Fibroblast of gingiva (primary cell): ENCODE results near the gene S100A9.
"Not testable (repeated sequence)": the region's sequence is repeated elsewhere in the genome, so short reads cannot be mapped to it uniquely, and the experiment has no call there.

Experiments
- DNase-seq: peaks from one replicate; pipeline ENCODE4 v3.0.0-alpha.2; 2011; ENCODE audit warnings: low read depth

The S100A9 gene

DNA sequence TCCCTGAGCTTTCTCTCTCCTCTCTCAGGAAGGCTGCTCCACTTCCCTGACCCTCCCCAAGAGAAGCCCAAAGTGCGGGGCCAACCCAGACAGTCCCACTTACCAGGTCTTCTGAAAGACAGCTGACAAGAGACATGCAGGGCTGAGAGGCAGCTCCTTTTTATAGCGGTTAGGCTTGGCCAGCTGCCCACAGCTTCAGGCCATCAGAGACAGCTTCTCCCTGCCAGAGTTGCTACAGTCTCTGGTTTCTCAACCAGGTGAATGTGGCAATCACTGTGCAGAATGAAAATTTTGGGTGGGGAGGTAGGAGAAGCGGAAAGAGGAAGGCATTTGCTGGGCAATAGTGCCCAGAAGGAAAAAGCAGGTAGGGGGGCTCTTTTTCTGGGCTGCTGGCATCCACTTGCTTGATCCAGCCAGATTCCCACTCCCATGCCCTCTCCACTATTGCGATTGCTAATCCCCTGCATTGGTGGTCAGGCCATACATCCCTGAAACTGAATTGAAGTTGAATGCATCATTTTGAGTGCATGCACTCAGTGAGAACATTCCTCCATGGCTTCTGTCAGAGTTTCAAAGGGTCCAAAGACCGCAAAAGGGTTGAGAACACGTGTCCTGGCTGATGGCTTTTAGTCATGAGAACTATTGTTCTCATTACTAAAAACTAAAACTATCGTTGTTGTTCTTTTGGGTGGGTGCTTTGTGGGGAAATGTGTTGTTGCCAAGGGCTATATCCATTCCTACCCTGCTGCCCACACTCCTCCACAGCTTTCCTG lies 33.5 kb downstream of the S100A9 start, which contains the start of gene S100A8:
TSS of gene S100A8 (minus strand) at position 136 of the 773 bp plus-strand sequence. CDS start 538 bp downstream, outside the sequence.
- DNase-seq: no peak

DNA sequence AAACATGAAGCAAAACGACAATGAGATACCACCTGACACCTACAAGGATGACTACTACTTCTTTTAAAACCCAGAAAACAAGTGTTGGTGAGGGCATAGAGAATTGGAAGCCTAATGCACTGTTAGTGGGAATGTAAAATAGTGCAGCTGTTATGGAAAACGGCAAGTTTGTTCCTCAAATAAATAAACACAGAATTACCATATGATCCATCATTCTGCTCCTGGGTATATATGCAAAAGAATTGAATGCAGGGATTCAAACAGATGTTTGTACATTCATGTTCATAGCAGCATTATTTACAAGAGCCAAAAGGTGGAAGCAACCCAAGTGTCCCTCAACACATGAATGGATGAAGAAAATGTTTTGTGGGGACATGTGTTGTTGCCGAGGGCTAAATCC lies 34.6 kb downstream of the S100A9 start:
- no peak for DNase-seq

DNA sequence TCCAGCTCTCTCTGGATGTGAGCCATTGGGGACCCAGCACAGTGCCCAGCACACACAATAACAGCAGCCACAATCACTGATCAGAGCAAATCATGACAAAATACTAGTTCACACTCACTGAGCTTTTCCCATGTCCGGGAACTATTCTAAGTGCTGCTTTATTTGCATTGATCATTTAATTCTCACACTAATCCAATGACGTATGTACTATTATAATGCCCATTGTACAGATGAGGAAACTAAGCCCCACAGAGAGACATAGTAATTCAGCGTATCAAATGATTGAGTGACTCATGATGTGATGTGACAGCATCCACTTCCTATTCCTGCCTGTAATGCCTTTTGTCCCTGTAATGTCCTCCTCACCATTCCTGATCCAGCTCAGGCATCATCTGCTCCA lies 35.2 kb downstream of the S100A9 start:
- DNase-seq: no peak

DNA sequence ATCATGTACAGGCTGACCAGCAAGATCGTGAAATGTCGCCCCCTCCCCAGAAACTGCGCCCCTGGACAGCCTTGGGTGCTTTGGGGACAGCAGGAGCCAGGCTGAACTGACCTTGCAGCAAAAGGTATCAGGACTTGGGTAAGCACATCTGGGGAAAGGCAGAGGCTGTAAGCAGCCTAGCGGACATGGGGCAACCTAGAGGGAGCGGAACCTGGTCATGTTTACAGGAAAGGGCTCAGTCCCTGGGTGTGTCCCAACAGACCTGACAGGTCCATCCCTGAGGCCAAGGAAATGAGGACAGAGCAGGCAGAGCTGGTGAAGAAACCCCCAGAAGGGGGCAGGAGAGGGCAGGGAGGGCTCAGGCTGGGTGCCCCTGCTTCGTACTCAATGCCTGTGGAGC lies 36.3 kb downstream of the S100A9 start:
- DNase-seq: no peak

DNA sequence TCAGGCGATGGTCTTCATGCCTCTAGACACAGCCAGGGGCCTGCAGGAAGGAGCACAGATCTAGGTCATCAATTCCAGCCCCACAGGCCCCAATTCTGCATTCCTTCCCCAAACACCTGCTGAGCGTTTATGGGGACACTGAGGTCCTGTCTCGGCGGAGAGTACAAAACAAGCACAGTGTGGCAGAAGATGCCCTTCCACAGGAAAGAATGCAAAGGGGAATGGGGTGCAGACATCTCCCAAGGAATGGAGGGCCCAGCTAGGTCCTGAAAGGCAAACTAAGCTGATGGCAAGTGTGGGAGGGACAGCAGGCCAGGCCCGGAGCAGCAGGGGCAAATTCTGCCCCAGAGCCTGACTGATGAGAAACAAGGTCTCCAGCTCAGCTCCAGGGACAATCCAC lies 36.7 kb downstream of the S100A9 start:
- no peak for DNase-seq

DNA sequence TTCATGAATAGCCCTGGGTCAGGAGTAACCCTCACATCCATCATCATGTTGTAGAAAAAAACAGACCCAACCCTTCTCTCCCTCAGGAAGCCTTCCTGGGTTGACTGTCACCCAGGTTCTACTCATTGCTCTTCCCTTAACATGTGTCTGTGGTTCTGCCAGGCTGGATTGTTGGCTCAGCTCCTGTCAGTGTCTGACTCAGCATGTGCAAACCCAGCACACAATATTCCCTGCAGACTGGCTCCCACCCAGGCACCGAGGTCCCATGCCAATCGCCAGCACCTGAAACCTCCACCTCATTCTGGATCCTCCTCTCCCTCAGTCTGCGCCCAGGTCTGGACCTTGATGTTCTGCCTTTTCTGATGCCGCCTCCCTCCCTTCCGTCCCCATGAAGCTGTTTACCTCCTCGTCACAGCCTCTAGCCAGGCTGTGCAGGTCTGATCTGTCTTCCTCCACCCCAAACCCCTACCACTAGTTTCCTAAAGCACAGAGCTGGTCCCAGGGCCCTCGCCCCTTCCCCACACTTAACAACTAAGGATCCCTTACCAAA lies 37.6 kb downstream of the S100A9 start:
- DNase-seq: no peak

DNA sequence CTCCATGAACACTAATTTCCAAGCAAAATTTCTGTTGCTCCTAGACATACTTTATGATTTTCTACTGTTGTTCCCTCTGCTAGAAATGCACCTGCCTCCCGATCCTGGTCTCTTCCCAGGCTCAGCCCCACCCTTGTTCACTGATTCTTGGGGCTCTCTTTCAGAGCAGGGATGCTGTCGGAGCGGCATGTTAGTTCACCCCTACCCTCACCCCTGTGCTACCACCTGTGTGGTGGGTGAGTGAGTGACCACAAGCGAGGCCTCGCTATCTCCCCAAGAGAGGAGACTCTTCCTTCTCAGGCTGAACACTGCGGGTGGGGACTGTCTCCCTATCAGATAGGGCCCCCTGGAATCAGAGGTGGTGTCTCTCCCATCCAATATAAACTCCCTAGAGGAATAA lies 38.1 kb downstream of the S100A9 start:
- no peak for DNase-seq

DNA sequence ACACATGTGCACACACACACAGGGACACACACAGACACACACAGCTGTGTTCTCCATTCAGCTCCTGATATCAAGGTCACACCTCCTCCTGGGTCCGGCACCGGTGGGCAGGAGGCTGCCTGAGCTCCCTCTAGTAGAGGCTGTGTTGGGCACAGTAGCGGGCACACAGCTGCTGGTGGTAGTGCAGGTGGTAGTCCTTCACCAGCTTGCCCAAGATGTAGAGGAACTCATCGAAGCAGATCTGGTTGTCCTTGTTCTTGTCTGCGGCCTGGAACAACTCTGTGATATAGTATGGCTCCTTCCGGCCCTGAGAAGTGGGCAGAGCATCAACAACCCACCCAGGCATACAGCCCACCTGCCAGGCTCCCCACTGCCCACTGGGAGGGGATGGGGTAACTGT lies 38.8 kb downstream of the S100A9 start:
- DNase-seq: no peak

DNA sequence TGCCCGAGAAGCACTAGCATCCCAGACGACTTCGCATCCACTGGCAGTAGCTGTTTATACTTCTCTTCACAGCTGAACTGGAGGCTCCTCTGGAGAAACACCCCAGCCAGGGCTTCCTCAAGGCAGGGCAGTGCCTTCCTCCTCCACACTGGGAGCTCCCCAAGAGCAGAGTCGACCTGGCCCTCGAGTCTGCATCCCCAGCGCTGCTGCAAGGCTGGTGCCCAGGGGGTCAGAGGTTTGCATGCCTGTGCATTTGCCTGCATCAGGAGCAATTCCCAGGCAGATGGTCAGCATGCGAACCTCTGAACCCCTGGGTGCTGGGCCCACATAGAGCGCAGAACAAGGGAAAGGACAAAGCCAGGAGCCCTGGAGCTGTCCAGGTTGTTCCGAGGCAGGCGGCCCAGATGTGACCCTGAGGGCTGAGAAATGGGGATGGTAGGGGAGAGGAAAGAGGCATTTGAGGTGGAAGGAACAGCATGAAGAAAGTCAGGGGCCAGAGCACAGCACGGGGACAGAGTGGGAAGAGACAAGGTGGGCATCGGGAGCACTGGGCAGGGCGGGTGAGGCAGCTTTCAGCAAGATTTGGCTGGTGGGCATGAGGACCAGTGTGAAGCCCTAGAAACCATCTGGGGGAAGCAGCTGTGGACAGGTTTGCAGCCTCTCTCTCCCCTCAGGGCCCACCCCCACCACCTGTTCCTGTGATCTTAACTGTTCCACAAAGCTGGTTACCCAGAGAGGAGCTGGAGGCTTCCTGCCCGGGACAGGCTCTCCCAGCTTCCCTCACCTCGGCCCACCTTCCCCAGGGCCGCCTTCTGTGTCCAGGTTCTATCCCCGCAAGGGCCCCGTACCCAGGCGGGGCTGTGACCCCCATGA lies 39.6 kb downstream of the S100A9 start:
- no peak for DNase-seq

DNA sequence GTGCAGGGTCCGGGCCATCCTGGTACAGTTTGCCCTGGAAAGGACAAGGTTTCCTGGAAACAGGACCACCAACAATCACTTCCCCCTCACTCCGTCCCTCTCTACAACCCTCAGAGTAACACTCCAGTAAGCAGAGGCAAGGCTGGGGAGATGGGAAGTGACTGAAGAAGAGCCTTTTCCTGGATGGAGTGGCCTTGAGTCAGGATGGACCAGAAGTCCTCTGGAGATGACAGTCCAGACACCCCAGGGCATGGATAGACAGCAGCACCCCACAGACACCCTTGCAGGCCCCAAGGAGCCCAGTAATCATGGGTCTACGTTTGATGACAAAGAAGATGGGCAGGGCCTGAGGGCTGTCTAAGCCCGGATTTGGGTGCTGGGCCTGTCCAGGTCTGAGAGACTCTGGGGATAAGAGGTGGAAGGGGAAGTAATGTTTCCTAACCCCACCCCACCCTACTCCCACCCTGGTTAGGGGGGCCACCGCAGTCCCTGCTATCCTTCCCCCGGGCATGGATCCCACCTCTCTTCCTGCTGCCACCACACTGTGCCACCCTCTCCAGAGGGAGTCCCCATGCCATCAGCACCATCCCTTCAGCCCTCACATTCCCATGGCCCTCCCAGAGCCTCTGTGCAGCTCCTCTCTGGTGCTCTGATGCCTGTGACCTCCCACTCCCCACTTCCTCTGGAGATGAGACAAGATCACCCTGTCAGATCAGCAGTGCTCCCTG lies 40.4 kb downstream of the S100A9 start:
- no peak for DNase-seq

DNA sequence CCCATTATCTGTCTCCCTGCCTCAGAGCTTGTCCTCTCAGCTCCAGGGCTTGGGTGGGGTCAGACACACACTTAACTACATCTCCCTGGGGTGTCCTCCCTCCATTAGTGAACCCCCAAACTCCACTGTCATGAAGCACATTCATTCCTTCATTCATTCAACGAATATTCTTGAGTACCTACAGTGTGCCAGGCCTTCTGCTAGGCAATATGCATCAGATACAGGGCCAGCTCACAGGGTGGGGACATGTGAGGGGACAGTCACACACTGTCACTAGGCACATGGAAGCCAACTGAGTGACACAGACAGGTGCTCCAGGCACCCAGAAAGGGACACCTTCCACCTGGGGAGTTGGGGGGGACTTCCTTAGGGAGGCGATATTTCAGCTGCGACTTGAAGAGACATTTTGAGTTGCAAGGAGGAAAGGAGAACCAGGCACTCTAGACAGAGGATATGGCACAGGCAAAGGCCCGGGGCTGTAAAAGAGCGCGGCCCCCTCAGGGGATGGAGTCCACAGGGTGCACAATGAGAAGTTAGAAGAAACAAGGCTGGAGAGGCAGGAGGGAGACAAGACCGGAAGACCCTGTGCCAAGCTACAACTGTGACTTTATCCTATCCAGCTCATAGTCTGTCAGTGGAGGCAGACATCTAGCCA lies 41.9 kb downstream of the S100A9 start:
- no peak for DNase-seq

DNA sequence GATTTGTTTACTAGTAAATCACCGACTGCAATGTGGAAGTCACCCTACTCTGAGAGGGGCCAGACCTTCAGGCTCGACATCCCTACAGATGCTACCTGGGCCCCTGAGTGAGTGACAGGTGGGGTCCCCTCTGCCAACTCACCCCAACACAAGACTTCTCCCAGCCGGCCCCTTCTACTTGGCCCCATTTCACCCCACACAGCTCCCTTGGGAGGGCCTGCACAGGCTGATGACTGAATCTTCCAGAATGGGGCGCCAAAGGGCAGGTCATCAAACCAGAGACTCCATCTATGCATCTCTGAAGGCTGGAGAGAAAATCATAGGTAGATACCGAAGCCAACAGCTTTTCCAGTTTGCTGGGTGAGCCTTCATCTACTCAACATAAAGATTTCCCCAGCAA lies 42.6 kb downstream of the S100A9 start:
- DNase-seq: no peak

DNA sequence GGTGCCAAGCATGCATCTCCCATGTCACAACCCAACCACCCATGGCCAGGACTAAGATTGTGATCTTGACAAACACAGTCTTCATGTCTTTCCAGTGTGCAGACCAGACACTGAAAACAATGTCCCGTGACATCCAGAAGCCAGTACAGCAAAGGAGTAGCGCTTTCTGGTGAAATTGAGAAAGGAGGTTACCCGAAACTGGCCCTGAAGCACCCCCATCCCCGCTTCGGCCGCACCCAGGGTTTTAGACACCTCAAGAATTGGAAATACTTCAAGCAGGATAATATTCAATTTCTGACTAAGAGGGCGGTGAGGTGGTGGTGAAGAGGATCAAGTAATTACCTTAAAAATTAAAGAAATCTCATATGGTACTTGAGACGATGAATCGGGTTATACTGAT lies 43.8 kb downstream of the S100A9 start:
- DNase-seq: no peak

DNA sequence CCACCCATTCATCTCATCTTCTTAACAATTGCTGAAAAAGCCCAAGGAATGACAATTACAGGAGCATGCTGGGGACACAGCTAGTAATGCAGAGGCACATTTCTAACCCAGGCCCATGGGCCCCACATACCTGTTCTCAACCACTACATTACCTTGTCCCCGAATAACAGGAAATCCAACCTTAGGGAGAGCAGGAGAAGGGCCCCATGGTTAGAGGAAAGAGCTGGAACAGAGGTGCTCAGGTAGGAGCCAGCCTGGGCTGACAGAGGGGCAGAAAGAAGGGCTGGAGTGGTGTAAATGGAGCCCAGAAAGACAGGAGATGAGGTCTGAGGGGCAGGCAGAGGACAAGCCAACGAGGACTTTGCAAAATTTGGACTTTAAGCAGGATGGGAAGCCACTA lies 44.6 kb downstream of the S100A9 start:
- no peak for DNase-seq

DNA sequence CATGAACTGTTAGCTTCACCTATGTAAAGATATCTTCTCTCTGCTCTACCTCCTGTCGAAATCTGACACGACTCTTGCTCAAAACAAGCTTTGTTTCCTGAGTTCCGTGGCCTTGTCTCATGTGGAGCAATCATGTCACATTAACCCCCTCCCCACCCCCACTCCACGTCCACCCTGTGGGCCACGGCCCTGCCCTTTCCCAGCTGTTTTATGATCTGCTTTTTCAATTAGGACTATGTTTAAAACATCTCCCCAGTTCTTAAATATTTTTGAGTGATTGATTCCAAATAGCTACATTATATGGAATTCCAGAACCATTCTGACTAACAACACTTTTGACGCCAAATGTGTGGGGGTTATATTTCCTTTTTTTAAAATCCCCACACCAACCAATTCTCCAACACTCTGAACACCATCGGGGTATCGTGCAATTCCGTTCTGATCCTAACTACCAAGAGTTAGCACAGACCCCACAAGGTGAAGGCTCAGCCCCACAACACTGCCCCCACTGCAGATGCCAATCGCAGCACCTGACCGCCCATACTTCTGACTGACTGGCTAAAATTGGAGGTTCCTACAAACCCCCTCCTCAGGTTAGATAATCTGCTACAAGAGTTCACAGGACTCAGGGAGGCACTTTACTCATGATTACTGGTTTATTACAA lies 45.9 kb downstream of the S100A9 start:
- no peak for DNase-seq

DNA sequence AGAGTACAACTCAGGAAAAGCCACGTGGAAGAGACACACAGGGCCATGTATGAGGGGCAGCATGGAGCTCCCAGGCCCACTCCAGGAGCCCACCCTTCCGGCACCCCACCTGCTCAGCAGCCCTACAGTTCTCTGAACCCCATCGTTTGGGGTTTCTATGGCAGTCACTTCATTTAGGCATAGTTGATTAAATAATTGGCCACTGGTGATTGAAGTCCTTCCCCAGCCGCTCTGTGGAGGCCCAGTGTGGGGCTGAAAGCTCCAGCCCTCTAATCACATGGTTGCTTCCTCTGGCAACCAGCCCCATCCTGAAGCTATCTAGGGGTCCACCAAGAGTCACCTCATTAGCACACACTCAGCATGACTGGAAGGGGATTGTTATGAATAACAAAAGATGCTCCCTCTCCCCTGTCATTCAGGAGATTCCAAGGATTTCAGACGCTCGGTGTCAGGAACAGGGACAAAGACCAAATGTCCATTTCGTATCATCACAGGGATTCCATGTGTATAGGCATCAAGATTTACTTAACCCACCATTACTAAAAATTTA lies 46.5 kb downstream of the S100A9 start:
- DNase-seq: no peak

DNA sequence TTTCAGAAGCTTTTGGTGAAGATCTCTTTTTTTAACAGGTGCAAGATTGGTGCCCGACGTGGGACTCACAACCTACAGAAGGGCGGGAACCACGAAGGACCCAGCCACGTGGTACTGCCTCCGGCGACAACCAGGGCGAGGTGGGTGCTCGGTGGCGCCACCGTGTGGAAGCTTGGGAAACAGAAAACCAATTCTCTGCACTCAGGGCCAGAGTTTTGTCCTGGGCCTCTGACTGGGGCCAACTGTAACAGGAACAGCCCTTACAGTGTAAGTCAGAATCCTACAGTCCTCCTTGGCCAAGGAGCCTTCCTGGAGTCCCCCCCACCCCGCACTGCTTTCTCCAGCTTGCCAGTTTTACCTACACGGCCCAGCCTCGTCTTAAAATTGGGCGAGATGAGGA lies 47.1 kb downstream of the S100A9 start:
- DNase-seq: no peak

DNA sequence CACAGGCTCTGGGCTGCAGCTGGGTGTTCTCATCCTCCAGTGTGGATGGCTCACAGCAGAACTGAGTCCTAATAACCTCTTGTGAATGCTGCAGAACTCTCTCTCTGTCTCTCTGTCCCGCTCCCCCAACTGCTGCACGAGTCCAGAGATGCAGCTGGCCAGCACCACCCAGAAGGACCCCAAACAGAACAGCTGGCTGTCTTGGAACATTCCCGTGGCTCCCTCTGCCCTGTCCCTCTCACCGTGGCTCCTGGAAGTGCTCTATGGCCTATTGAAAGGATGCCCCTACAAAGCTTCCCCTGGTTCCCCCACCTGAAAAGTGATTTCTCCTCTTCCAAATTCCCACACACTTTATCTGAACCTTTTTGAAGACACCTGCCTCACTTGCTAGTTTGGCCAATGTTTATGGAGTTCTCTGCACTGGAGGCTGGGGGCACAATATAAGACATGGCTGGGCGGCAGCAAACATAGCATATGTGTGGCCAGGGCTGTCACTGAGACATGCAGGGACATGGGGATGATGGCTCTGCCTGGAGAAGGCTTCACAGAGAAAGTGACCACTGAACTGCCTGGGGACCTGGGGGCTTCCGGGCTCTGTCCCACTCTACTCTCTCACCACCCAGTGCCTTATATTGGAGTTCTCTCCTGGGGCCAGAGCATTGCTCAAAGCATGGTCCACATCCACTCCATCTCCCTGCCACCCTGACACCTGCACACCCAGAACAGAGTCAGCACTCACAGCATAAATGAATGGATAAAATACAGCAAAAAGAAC lies 48.4 kb downstream of the S100A9 start:
- DNase-seq: not testable (repeated sequence)

DNA sequence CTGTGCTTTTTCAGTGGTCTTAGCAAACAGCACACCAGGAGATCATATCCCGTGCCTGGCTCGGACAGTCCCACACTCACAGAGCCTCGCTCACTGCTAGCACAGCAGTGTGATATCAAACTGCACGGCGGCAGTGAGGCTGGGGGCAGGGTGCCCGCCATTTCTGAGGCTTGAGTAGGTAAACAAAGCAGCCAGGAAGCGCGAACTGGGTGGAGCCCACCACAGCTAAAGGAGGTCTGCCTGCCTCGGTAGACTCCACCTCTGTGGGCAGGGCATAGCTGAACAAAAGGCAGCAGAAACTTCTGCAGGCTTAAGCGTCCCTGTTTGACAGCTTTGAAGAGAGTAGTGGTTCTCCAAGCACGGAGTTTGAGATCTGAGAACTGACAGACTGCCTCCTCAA lies 49.6 kb downstream of the S100A9 start:
- not testable (repeated sequence) for DNase-seq
